ENCODE results near the gene GNG2. TPM values are rescaled to one million over a fixed set of nuclear protein-coding genes. Genes with fewer than 3 reads are reported as not detected.

The GNG2 gene
- total RNA-seq, 1 experiment from 2014 or later = 54.1 TPM

Other genes starting within 250 kb of the GNG2 start
- gene FRMD6, start 208.7 kb upstream of the GNG2 start, total RNA-seq (2014; rRNA removed) = 170 and 223 TPM in 2 replicates
- 60.4 and 80.8 TPM in 2 replicates for gene RTRAF, start 128.9 kb downstream of the GNG2 start, total RNA-seq (2014; rRNA removed)
- 11.1 and 13.3 TPM in 2 replicates for gene NID2, start 208.4 kb downstream of the GNG2 start, total RNA-seq (2014; rRNA removed)